ENCODE results near the gene ATP13A4. TPM values are rescaled to one million over a fixed set of nuclear protein-coding genes. Genes with fewer than 3 reads are reported as not detected.

ATP13A4 gene
- total RNA-seq, 1 donor, result not detected

DNA sequence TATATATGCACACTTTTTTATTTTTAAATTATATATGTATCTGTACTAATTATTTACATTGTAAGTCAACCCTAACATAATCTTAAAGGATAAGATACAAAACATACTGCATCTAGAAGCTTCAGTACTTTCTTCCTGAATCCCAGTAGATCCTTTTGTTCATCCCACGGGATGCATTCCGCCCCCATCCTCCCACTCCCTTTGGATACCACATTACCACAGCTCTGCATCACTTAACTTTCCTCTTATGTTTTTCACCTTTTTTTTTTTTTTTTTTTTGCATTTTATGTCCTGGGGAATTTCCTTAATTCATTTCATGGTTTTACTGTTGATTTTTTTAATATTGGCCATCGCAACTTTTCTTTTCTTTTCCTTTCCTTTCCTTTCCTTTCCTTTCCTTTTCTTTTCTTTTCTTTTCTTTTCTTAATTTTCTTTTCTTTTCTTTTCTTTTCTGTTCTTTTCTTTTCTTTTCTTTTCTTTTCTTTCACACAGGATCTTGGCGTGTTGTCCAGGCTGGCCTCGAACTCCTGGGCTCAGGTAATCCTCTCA, 41.3 kb upstream of the ATP13A4 start:
- H3K9me3 ChIP-seq (ENCODE audit: low read depth, low read length), result no peaks in the 10 kb centered on the region
- H3K4me1 ChIP-seq (ENCODE audit: insufficient read depth, low read length), result peaks cover 17% of the 10 kb centered on the region
- TF ChIP-seq, protein P1, sequence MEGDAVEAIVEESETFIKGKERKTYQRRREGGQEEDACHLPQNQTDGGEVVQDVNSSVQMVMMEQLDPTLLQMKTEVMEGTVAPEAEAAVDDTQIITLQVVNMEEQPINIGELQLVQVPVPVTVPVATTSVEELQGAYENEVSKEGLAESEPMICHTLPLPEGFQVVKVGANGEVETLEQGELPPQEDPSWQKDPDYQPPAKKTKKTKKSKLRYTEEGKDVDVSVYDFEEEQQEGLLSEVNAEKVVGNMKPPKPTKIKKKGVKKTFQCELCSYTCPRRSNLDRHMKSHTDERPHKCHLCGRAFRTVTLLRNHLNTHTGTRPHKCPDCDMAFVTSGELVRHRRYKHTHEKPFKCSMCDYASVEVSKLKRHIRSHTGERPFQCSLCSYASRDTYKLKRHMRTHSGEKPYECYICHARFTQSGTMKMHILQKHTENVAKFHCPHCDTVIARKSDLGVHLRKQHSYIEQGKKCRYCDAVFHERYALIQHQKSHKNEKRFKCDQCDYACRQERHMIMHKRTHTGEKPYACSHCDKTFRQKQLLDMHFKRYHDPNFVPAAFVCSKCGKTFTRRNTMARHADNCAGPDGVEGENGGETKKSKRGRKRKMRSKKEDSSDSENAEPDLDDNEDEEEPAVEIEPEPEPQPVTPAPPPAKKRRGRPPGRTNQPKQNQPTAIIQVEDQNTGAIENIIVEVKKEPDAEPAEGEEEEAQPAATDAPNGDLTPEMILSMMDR (IDR thresholded peaks at IDR 0.05; ENCODE audit: extremely low read depth, low read depth, low read length), result no peak
- H3K4me2 ChIP-seq (ENCODE audit: insufficient read depth, low read length), result no peak overlapping the region
- no peak overlapping the region for H3K27ac ChIP-seq (ENCODE audit: low read depth, low read length)
- no peak overlapping the region for H3K4me3 ChIP-seq (ENCODE audit: insufficient read depth, low read length)
- peaks cover 81% of the 10 kb centered on the region for H3K79me2 ChIP-seq (ENCODE audit: insufficient read depth, low read length)
- H3K36me3 ChIP-seq (ENCODE audit: insufficient read depth, low read length), result peaks cover 11% of the 10 kb centered on the region
- peaks cover 37% of the 10 kb centered on the region for H4K20me1 ChIP-seq (ENCODE audit: insufficient read depth, low read length)
- no peak for DNase-seq (ENCODE audit: insufficient read length, low spot score, missing footprints)
- H3K27me3 ChIP-seq (ENCODE audit: insufficient read depth, low read length), result no peaks in the 10 kb centered on the region
- no peak overlapping the region for H2AFZ ChIP-seq (ENCODE audit: low read length)

DNA sequence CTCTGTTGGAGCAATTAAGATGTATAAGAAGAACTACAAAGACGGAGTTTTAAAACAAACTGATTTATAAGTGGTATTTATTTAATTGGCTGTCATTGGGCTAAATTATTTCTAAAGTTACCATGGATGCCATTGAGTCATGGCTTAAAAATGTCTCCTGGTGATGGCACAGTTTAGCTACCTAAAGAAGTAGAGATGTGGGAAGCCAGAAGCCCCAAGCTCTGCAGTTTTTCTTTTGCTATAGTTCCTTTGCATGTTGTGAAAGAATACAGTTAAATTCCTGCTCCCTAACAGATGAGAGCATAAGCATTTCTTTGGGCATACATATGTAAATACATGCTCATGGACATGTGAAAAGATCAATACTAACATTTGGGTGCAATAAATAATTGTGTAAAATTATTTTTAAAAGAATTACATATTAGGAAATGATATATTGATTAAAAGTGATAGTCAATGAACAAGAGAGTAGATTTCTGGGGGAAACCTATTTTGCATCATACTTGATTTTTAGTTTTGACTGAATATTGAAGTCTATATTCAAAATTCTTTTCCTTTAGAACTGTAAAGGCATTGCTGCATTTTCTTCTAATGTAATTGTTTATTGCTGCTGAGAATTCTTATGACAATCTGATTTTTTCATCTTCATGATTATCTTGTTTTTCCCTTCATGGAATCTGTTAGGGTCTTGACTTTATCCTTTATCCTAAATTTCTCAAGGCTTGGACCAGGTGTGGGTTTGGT, 40.4 kb upstream of the ATP13A4 start:
- Histone ChIP-seq H3K9me3 (ENCODE audit: low read depth, low read length) (no peaks in the 10 kb centered on the region), H3K36me3 (ENCODE audit: insufficient read depth, low read length) (peaks cover 8% of the 10 kb centered on the region), H3K27me3 (ENCODE audit: insufficient read depth, low read length) (no peaks in the 10 kb centered on the region), H4K20me1 (ENCODE audit: insufficient read depth, low read length) (peaks cover 30% of the 10 kb centered on the region), H3K4me3 (ENCODE audit: insufficient read depth, low read length) (no peak overlapping the region), H3K4me1 (ENCODE audit: insufficient read depth, low read length) (peaks cover 21% of the 10 kb centered on the region), H3K27ac (ENCODE audit: low read depth, low read length) (no peak overlapping the region), H3K79me2 (ENCODE audit: insufficient read depth, low read length) (peaks cover 72% of the 10 kb centered on the region), H3K4me2 (ENCODE audit: insufficient read depth, low read length) (peak overlapping the region; percentile 72), H2AFZ (ENCODE audit: low read length) (no peak overlapping the region)
- TF ChIP-seq, protein P1 (IDR thresholded peaks at IDR 0.05; ENCODE audit: extremely low read depth, low read depth, low read length), result no peak
- DNase-seq (ENCODE audit: insufficient read length, low spot score, missing footprints), result peak; percentile 74

GRCh38 chr3:193593668-193594030, 39.0 kb upstream of the ATP13A4 start:
- peak overlapping the region; percentile 72 for H3K4me2 ChIP-seq (ENCODE audit: insufficient read depth, low read length)
- H3K27ac ChIP-seq (ENCODE audit: low read depth, low read length), result peak overlapping the region; percentile 86
- H4K20me1 ChIP-seq (ENCODE audit: insufficient read depth, low read length), result peaks cover 19% of the 10 kb centered on the region
- peak overlapping the region; percentile 84 for H2AFZ ChIP-seq (ENCODE audit: low read length)
- H3K79me2 ChIP-seq (ENCODE audit: insufficient read depth, low read length), result peaks cover 57% of the 10 kb centered on the region
- H3K27me3 ChIP-seq (ENCODE audit: insufficient read depth, low read length), result no peaks in the 10 kb centered on the region
- peaks cover 23% of the 10 kb centered on the region for H3K4me1 ChIP-seq (ENCODE audit: insufficient read depth, low read length)
- peak overlapping the region; percentile 85 for H3K4me3 ChIP-seq (ENCODE audit: insufficient read depth, low read length)
- TF ChIP-seq, protein P1 (IDR thresholded peaks at IDR 0.05; ENCODE audit: extremely low read depth, low read depth, low read length), result no peak
- H3K36me3 ChIP-seq (ENCODE audit: insufficient read depth, low read length), result peaks cover 7% of the 10 kb centered on the region
- peak; percentile 36 for DNase-seq (ENCODE audit: insufficient read length, low spot score, missing footprints)
- no peaks in the 10 kb centered on the region for H3K9me3 ChIP-seq (ENCODE audit: low read depth, low read length)

Data from osteoblast (primary cell).